Cerebellar nuclear complex (tissue), 1 donor: ENCODE measurements around the gene SCN3A.
A peak's percentile ranks its signal among the peaks of the same experiment; 100 is the strongest.

Experiments
- DNase-seq, 2 experiments: peaks; one replicate each; lab custom pipeline; 2025; lab: John Stamatoyannopoulos, UW

The SCN3A gene

GRCh38 chr2:165203689-165204559 is at the start of gene SCN3A:
Gene SCN3A, minus strand, starts transcription at chr2:165204050. Its CDS starts 27,656 bp downstream, at chr2:165176394.
- DNase-seq, result peak in 1 of 2 experiments; percentile 41

- DNase-seq, result no peak
Measured at GRCh38 chr2:165253178-165253577, 49.3 kb upstream of the SCN3A start.

GRCh38 chr2:165251366-165251765 is 47.5 kb upstream of the SCN3A start:
- DNase-seq, result no peak

GRCh38 chr2:165248238-165248637 is 44.4 kb upstream of the SCN3A start:
- no peak for DNase-seq

- no peak for DNase-seq
Measured at GRCh38 chr2:165245081-165245793, 41.4 kb upstream of the SCN3A start.

- DNase-seq, result no peak
Measured at GRCh38 chr2:165240916-165241315, 37.1 kb upstream of the SCN3A start.

DNA sequence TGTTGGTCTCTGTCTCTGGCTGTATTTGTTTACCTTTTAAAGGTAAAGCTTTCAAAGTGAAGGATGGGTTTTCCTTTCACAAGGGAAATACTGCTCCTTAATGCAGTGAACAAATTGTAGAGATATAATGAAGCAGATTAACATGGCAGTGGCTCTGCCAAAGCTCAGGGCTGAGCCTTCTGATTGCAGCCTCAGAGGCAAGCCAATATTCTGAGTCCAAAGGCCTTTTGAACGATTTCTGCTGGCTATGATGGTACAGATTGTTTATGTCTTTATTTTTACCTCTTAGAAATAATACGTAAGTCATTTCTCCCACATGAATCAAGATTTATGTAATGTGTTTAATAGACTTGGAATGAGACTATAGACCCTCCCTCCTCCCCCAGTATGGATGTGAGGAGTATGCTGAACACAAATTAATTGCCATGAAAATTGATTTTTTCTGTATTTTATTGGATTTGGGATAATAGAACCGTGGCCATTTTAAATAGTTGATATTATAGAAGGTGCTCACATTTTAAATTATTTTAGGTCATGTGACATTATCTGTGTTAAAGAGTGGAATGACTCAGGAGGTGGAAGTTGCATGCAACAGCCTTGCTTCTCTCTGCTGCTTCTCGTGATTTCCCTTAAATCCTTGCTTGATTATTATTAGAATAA is 36.1 kb upstream of the SCN3A start:
- DNase-seq, result peak in 1 of 2 experiments; percentile 29

DNA sequence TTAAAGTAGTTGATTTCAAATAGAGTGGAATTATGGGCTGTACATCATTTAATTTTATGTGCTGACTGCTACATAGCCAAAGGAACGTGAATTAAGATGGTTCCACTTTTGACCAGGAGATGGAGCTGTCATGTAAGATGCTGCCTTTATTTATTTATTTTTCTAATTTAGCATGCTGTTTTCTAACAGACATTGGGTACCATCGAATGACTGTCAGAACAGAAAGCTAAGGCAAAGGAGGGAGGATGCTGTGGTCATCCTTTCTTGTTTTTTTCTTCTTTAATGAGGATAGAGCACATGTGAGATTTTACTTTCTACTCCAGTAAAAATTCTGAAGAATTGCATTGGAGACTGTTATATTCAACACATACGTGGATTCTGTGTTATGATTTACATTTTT is 35.4 kb upstream of the SCN3A start, which contains the start of gene SCN2A:
TSS of gene SCN2A (plus strand) at position 185 of the 400 bp plus-strand sequence. CDS start 56,410 bp downstream, outside the sequence.
- peak in 1 of 2 experiments; percentile 59 for DNase-seq

- no peak for DNase-seq
Measured at GRCh38 chr2:165238295-165238694, 34.4 kb upstream of the SCN3A start.

GRCh38 chr2:165237056-165237455 is 33.2 kb upstream of the SCN3A start:
- DNase-seq, result no peak

DNA sequence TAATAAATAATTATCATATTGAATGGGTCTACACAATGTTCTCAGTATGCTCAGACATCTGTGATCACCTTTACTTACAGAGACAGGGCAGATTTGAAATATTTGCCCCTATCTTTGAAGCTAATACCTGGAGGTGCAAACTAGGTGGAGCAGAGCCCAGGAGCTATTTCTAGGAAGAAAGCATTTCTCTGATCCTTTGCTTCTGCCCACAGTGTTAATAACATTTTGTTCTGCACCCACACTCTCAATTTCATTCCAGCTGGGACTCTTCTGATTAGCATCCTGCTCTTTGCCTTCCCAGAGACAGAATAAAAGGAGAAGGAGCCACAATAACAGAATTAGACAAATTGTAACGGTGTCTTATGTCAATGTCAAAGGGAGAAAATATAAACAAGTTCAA is 23.7 kb upstream of the SCN3A start:
- no peak for DNase-seq

DNA sequence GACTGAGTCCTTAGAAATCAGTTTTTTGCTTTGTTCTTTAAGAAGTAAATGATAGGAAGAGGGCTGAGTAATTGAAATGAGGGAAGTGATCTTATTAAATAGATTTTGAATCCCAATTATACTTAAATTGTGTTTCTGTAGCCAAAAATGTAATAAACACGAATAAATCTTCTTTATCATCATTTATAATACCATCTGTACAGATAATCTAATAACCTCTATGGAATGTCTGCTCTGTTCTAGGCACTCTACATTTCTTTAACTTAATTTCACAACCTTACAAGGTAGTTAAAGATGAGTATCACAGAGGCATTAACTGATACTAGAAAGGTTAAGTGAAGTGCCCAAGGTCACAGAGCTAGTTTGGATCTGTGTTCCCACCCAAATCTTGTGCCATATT is 21.1 kb upstream of the SCN3A start:
- no peak for DNase-seq

DNA sequence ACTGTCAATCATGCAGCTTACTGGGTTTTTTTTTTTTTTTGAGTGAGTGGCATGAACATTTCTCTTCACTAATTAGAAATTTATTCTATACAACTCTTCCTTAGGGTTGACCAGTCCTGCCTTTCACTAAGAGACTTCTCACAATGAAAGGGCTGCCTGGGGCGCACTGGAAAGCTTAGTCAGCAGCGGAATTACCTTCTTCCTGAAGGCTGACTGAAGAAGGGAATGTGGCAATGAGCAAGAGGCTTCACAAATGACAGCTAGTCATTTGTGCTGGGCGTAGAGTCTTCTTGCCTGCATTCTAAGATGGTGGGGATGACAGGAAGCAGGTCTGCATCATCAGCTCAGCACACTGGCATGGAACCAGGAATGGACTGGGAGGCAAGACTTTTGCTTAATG is 15.6 kb upstream of the SCN3A start:
- DNase-seq, result no peak

DNA sequence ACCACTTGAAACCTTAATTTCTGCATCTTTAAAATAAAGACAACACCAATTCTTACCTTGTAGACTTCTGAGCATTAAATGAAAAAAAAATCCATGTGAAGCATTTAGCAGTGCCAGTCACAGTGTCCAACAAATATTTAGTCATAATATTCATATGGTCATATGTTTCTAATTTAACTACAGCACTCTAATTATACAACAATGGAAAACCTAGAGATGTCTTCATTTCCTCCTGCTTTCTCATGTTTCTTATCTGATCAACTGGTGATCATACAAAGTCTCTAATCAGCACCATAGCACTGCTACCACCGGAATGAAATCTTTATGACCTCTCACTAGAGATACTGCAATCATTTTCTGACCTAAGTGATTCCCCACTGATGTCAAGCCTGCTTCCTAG is 10.2 kb upstream of the SCN3A start:
- no peak for DNase-seq

DNA sequence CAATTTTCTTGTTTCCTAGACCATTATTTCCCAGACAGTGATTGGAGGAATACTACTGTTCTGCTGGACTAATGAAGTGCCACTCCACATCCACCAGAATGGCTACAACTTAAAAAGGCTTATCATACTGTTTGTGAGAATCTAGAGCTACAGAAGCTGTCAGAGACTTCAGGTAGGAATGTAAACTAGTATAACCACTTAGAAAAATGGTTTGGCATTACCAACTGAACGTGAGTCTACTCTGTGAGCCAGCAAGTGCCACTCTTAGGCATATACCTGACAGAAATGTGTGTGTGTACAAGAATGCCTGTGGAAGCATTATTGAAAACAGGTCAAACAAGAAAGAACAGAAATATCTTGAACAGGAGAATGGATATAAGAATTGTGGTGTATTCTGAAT is 4.2 kb upstream of the SCN3A start:
- DNase-seq, result no peak

- no peak for DNase-seq
Measured at GRCh38 chr2:165205865-165206264, 2.0 kb upstream of the SCN3A start.

GRCh38 chr2:165202239-165202638 is 1.6 kb downstream of the SCN3A start:
- DNase-seq, result no peak

GRCh38 chr2:165198181-165198580 is 5.7 kb downstream of the SCN3A start:
- no peak for DNase-seq

DNA sequence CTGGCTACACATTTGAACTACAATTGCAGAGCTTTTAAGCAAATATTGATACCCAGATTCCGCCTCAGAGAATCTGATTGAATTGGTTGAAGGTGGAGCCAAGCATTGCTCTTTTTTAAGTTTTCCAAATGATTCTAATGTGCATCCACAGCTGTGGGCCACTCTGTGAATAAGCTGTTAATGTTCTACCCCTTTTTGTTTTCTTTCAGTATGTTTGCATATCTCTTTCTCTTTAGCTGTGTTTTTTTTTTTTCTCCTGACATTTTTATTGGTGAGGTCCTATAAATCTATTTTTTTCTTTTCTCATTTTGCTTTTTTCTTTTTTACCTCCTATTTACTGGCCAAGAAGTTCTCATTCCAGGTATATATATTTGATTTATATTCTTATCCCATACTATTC is 6.5 kb downstream of the SCN3A start:
- no peak for DNase-seq

GRCh38 chr2:165196411-165196810 is 7.4 kb downstream of the SCN3A start:
- DNase-seq, result no peak

DNA sequence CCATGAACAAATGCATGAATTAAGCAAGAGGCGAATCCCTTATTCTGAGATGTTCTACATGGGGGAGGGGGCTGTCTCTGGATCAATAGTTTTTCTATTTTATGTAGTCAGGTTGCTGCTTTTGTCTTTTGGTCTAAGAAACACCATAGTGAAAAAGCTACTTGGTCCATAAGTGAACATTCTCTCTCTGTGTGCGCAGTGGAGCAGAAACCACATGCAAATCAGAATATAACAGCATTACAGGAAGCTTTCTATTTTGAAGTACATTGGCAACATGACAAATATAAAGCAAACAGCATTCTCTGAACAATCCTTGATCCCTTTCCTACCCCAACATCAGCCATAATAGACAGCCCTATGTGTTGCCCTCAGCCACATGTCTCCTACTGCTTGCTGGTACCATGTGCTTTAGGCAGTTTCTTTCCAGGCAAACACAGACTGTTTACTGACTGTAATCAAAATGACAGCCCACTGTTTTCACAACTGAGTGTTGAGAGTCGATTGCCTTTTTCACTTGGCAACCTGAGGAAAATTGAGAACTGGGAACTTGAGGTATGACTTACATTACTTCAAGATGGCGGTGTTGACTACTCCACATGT is 10.6 kb downstream of the SCN3A start:
- DNase-seq, result no peak

GRCh38 chr2:165192729-165193128 is 11.1 kb downstream of the SCN3A start:
- DNase-seq, result no peak
